HG03045 (cell line): ENCODE measurements around the gene PIGU.
"Not testable (repeated sequence)": the region's sequence is repeated elsewhere in the genome, so short reads cannot be mapped to it uniquely, and the experiment has no call there.

Experiments used
- ATAC-seq: cut with Tn5 transposase; IDR thresholded peaks from one replicate; pipeline ENCODE4 v1.9.1; 2021; ENCODE audit warnings: mild to moderate bottlenecking, moderate library complexity; ENCODE audit not compliant: unreplicated experiment

PIGU gene

GRCh38 chr20:34706912-34707784, 30.3 kb upstream of the PIGU start:
- ATAC-seq, result no peak

GRCh38 chr20:34706302-34706875, 29.5 kb upstream of the PIGU start:
- no peak for ATAC-seq

- ATAC-seq, result no peak
Observed at GRCh38 chr20:34705397-34706301, 28.8 kb upstream of the PIGU start.

GRCh38 chr20:34705008-34705396, 28.1 kb upstream of the PIGU start:
- no peak for ATAC-seq

GRCh38 chr20:34704177-34705007, 27.5 kb upstream of the PIGU start, which contains the start of gene TP53INP2:
TSS of gene TP53INP2 (plus strand) at chr20:34704344. CDS start at chr20:34708740, 4,396 bp downstream.
- peak; percentile 67 for ATAC-seq

GRCh38 chr20:34703424-34704176, 26.7 kb upstream of the PIGU start:
- ATAC-seq, result no peak

GRCh38 chr20:34703061-34703423, 26.1 kb upstream of the PIGU start:
- no peak for ATAC-seq

GRCh38 chr20:34701405-34702085, 24.7 kb upstream of the PIGU start:
- ATAC-seq, result no peak

- no peak for ATAC-seq
Observed at GRCh38 chr20:34693414-34693813, 16.5 kb upstream of the PIGU start.

- no peak for ATAC-seq
Observed at GRCh38 chr20:34691838-34692237, 14.9 kb upstream of the PIGU start.

- no peak for ATAC-seq
Observed at GRCh38 chr20:34689486-34689885, 12.6 kb upstream of the PIGU start.

GRCh38 chr20:34683667-34684066, 6.8 kb upstream of the PIGU start:
- no peak for ATAC-seq

- no peak for ATAC-seq
Observed at GRCh38 chr20:34680586-34681175, 3.8 kb upstream of the PIGU start.

- no peak for ATAC-seq
Observed at GRCh38 chr20:34675993-34676641, 775 bp downstream of the PIGU start.

- ATAC-seq, result no peak
Observed at GRCh38 chr20:34675561-34675960, 1.3 kb downstream of the PIGU start.

GRCh38 chr20:34673412-34673811, 3.5 kb downstream of the PIGU start:
- no peak for ATAC-seq

- no peak for ATAC-seq
Observed at GRCh38 chr20:34669094-34669493, 7.8 kb downstream of the PIGU start.

- ATAC-seq, result not testable (repeated sequence)
Observed at GRCh38 chr20:34664751-34665150, 12.1 kb downstream of the PIGU start.
